CD4-positive, alpha-beta memory T cell (primary cell): ENCODE measurements around the gene THTPA. TPM values are rescaled to one million over a fixed set of nuclear protein-coding genes. Genes with fewer than 3 reads are reported as not detected.
A peak's percentile ranks its signal among the peaks of the same experiment; 100 is the strongest.

Experiments used
- CTCF ChIA-PET: fragments of 350-600 bp; sonication (Branson Sonifier 250); formaldehyde crosslinking; loops from one replicate; lab custom pipeline; 2021; ENCODE audit warnings: inconsistent platforms; ENCODE audit not compliant: partially characterized antibody; lab: Charles Lee
- POLR2A ChIA-PET: fragments of 350-600 bp; sonication (Branson Sonifier 250); formaldehyde crosslinking; loops from one replicate; lab custom pipeline; 2021; ENCODE audit not compliant: partially characterized antibody; lab: Charles Lee
- DNase-seq, 5 donors: peaks; one replicate each; pipeline versions ENCODE4 v3.0.0 to v3.0.0-alpha.2; 2020 to 2022; ENCODE audit warnings: mixed read lengths in 1 of 5
- H3K27ac ChIP-seq: one replicate; pipeline ENCODE4 v1.7.0; 2013; ENCODE audit warnings: low read depth, low read length
- H3K27me3 ChIP-seq: 2 replicates; pipeline ENCODE4 v1.7.0; 2013; ENCODE audit warnings: mild to moderate bottlenecking, low read length, moderate library complexity; ENCODE audit not compliant: insufficient read depth
- H3K36me3 ChIP-seq: 2 replicates; pipeline ENCODE4 v1.7.0; 2013; ENCODE audit warnings: mild to moderate bottlenecking, low read length, moderate library complexity; ENCODE audit not compliant: insufficient read depth
- H3K4me1 ChIP-seq: 2 replicates; pipeline ENCODE4 v1.7.0; 2013; ENCODE audit warnings: mild to moderate bottlenecking, low read length, moderate library complexity; ENCODE audit not compliant: insufficient read depth
- H3K4me3 ChIP-seq, 2 donors: one replicate each; pipeline ENCODE4 v1.7.0; 2013; ENCODE audit warnings: low read length in 2 of 2, mild to moderate bottlenecking in 1 of 2
- H3K9me3 ChIP-seq, 2 donors: one replicate each; pipeline ENCODE4 v1.7.0; 2013; ENCODE audit warnings: low read length in 2 of 2, control low read depth in 1 of 2; ENCODE audit not compliant: control insufficient read depth in 1 of 2
- H3K27ac Mint-ChIP-seq, 7 donors: one replicate each; pipeline ENCODE4 v1.8.0; 2020 to 2021; ENCODE audit warnings: mixed read lengths in 7 of 7, mild to moderate bottlenecking in 6 of 7, inconsistent platforms in 3 of 7, moderate library complexity in 3 of 7
- H3K27me3 Mint-ChIP-seq, 2 donors: one replicate each; pipeline ENCODE4 v1.8.0; 2020 to 2021; ENCODE audit warnings: mixed read lengths in 2 of 2
- H3K36me3 Mint-ChIP-seq, 2 donors: one replicate each; pipeline ENCODE4 v1.8.0; 2020 to 2021; ENCODE audit warnings: mixed read lengths in 2 of 2, inconsistent platforms in 1 of 2, mild to moderate bottlenecking in 1 of 2
- H3K4me1 Mint-ChIP-seq, 4 donors: one replicate each; pipeline ENCODE4 v1.8.0; 2020 to 2021; ENCODE audit warnings: mixed read lengths in 4 of 4, mild to moderate bottlenecking in 1 of 4
- H3K4me3 Mint-ChIP-seq, 8 donors: one replicate each; pipeline ENCODE4 v1.8.0; 2020 to 2021; ENCODE audit warnings: mixed read lengths in 8 of 8, mild to moderate bottlenecking in 7 of 8, moderate library complexity in 6 of 8, inconsistent platforms in 3 of 8
- H3K9me3 Mint-ChIP-seq, 8 donors: one replicate each; pipeline ENCODE4 v1.8.0; 2020 to 2021; ENCODE audit warnings: mixed read lengths in 8 of 8, mild to moderate bottlenecking in 5 of 8, inconsistent platforms in 3 of 8, moderate library complexity in 1 of 8
- intact Hi-C: fragments of 100-400 bp; cut with micrococcal nuclease; formaldehyde crosslinking; loops from one replicate; pipeline ENCODE4 v1.15.1; 2023
- polyA plus RNA-seq, 2 donors: library from polyadenylated mRNA; unstranded; fragments of 300-500 nt; fragmentation: Illumina TruSeq; gene quantifications; one replicate each; pipeline ENCODE4 v1.2.3, GENCODE V29; 2021
- total RNA-seq, 2 experiments: library from RNA; stranded (reverse); gene quantifications; one replicate each; pipeline ENCODE4 v1.2.3, GENCODE V29; 2021

The THTPA gene
- 10 to 100 TPM; 25.6 to 26.2 TPM for total RNA-seq
- polyA plus RNA-seq: 10 to 100 TPM; 10.9 to 15.5 TPM

- Histone ChIP-seq H3K27ac (peak within 1 kb of the TSS; percentile 86), H3K9me3 (no peaks in the 10 kb centered on the region), H3K36me3 (peaks cover 28% of the 10 kb centered on the region), H3K27me3 (no peaks in the 10 kb centered on the region), H3K4me3 (peak within 1 kb of the TSS; percentile 84 to 97), H3K4me1 (peaks cover 33% of the 10 kb centered on the region)
- ChIA-PET CTCF (interaction anchor here (0.8 to 9.5 kb wide), 7 partner anchors 12 to 80 kb away, joined by 3 to 174 read pairs (median 14); partner anchors contain the start of gene AP1G2), POLR2A (interaction anchor here (0.6 to 3.7 kb wide), 11 partner anchors 8 to 686 kb away, joined by 3 to 44 read pairs (median 3); partner anchors contain the start of genes AP1G2, NGDN, PABPN1 and TINF2)
- intact Hi-C loops: loop anchor here (1.0 to 10.0 kb wide), 5 partner anchors 11 to 886 kb away; partner anchors contain the start of genes ACIN1, AP1G2, C14orf119 and NGDN
- Mint-ChIP-seq H3K4me1 (peaks cover 15 to 44% (median 28%) of the 10 kb centered on the region in 4 donors), H3K27me3 (peaks cover 0 to 2% of the 10 kb centered on the region in 2 donors), H3K4me3 (peak within 1 kb of the TSS; percentile 95 to 99 (median 96)), H3K27ac (peak within 1 kb of the TSS; percentile 82 to 98 (median 97)), H3K36me3 (peaks cover 13 to 25% of the 10 kb centered on the region in 2 donors), H3K9me3 (no peaks in the 10 kb centered on the region)
- peak; percentile 90 to 97 (median 92) for DNase-seq
Measured at GRCh38 chr14:23555882-23556699, at the start of gene THTPA. THTPA (plus strand) TSS chr14:23556271; CDS start chr14:23556758, 487 bp downstream.

GRCh38 chr14:23512156-23512555 is 43.9 kb upstream of the THTPA start:
- H3K9me3 ChIP-seq: no peaks in the 10 kb centered on the region
- no peak overlapping the region for H3K4me3 ChIP-seq
- Mint-ChIP-seq H3K4me1 (peaks cover 2 to 11% (median 6%) of the 10 kb centered on the region in 4 donors), H3K4me3 (peak overlapping the region; percentile 71 to 89 (median 82)), H3K27ac (peak overlapping the region in 3 of 7 donors; percentile 21 to 62 (median 52)), H3K9me3 (peaks cover 0 to 2% (median 0%) of the 10 kb centered on the region in 8 donors), H3K27me3 (no peaks in the 10 kb centered on the region), H3K36me3 (peaks cover 0 to 6% of the 10 kb centered on the region in 2 donors)
- H3K27me3 ChIP-seq: no peaks in the 10 kb centered on the region
- ChIA-PET POLR2A (no interaction called here), CTCF (no interaction called here)
- no peak overlapping the region for H3K27ac ChIP-seq
- intact Hi-C loops: no loop called here
- DNase-seq: peak in 3 of 5 donors; percentile 1 to 3 (median 2)
- peaks cover 5% of the 10 kb centered on the region for H3K4me1 ChIP-seq
- no peaks in the 10 kb centered on the region for H3K36me3 ChIP-seq

GRCh38 chr14:23513005-23513817 is 42.9 kb upstream of the THTPA start:
- Histone ChIP-seq H3K4me3 (no peak overlapping the region), H3K4me1 (peaks cover 5% of the 10 kb centered on the region), H3K36me3 (no peaks in the 10 kb centered on the region), H3K27ac (no peak overlapping the region), H3K27me3 (no peaks in the 10 kb centered on the region), H3K9me3 (no peaks in the 10 kb centered on the region)
- Mint-ChIP-seq H3K9me3 (peaks cover 0 to 2% (median 0%) of the 10 kb centered on the region in 8 donors), H3K4me1 (peaks cover 2 to 11% (median 6%) of the 10 kb centered on the region in 4 donors), H3K4me3 (peak overlapping the region in 1 of 8 donors; percentile 26), H3K36me3 (peaks cover 0 to 6% of the 10 kb centered on the region in 2 donors), H3K27ac (peak overlapping the region in 3 of 7 donors; percentile 0 to 26 (median 10)), H3K27me3 (no peaks in the 10 kb centered on the region)
- no peak for DNase-seq
- ChIA-PET CTCF (no interaction called here), POLR2A (no interaction called here)
- intact Hi-C loops: no loop called here

- ChIA-PET CTCF (no interaction called here), POLR2A (no interaction called here)
- Histone ChIP-seq H3K27me3 (no peaks in the 10 kb centered on the region), H3K4me3 (no peak overlapping the region), H3K4me1 (peaks cover 5% of the 10 kb centered on the region), H3K36me3 (no peaks in the 10 kb centered on the region), H3K9me3 (no peaks in the 10 kb centered on the region), H3K27ac (no peak overlapping the region)
- peaks cover 0 to 2% (median 0%) of the 10 kb centered on the region in 8 donors for H3K9me3 Mint-ChIP-seq
- H3K4me3 Mint-ChIP-seq: peak overlapping the region in 1 of 8 donors; percentile 34
- H3K27ac Mint-ChIP-seq: peak overlapping the region in 3 of 7 donors; percentile 0 to 53 (median 10)
- intact Hi-C loops: no loop called here
- DNase-seq: no peak
- H3K27me3 Mint-ChIP-seq: no peaks in the 10 kb centered on the region
- peaks cover 0 to 6% of the 10 kb centered on the region in 2 donors for H3K36me3 Mint-ChIP-seq
- peaks cover 2 to 11% (median 6%) of the 10 kb centered on the region in 4 donors for H3K4me1 Mint-ChIP-seq
Measured at GRCh38 chr14:23513818-23514643, 42.0 kb upstream of the THTPA start.

GRCh38 chr14:23514644-23514957 is 41.5 kb upstream of the THTPA start:
- H3K9me3 ChIP-seq: no peaks in the 10 kb centered on the region
- ChIA-PET CTCF (no interaction called here), POLR2A (no interaction called here)
- no peaks in the 10 kb centered on the region for H3K27me3 Mint-ChIP-seq
- H3K36me3 Mint-ChIP-seq: peaks cover 0 to 4% of the 10 kb centered on the region in 2 donors
- H3K4me1 ChIP-seq: peaks cover 5% of the 10 kb centered on the region
- peak overlapping the region in 1 of 7 donors; percentile 53 for H3K27ac Mint-ChIP-seq
- DNase-seq: no peak
- H3K27ac ChIP-seq: no peak overlapping the region
- intact Hi-C loops: no loop called here
- H3K9me3 Mint-ChIP-seq: peaks cover 0 to 2% (median 0%) of the 10 kb centered on the region in 8 donors
- no peaks in the 10 kb centered on the region for H3K36me3 ChIP-seq
- no peak overlapping the region for H3K4me3 ChIP-seq
- no peaks in the 10 kb centered on the region for H3K27me3 ChIP-seq
- H3K4me1 Mint-ChIP-seq: peaks cover 2 to 11% (median 6%) of the 10 kb centered on the region in 4 donors
- H3K4me3 Mint-ChIP-seq: peak overlapping the region in 1 of 8 donors; percentile 34

GRCh38 chr14:23517650-23518326 is 38.3 kb upstream of the THTPA start:
- Mint-ChIP-seq H3K9me3 (peaks cover 0 to 2% (median 0%) of the 10 kb centered on the region in 8 donors), H3K36me3 (peaks cover 0 to 3% of the 10 kb centered on the region in 2 donors), H3K4me1 (no peaks in the 10 kb centered on the region), H3K27ac (no peak overlapping the region), H3K4me3 (no peak overlapping the region), H3K27me3 (no peaks in the 10 kb centered on the region)
- Histone ChIP-seq H3K36me3 (no peaks in the 10 kb centered on the region), H3K27me3 (no peaks in the 10 kb centered on the region), H3K4me3 (no peak overlapping the region), H3K27ac (no peak overlapping the region), H3K9me3 (no peaks in the 10 kb centered on the region), H3K4me1 (no peaks in the 10 kb centered on the region)
- ChIA-PET CTCF (no interaction called here), POLR2A (no interaction called here)
- no peak for DNase-seq
- intact Hi-C loops: no loop called here
